T-helper 22 cell (primary cell): ENCODE measurements around the gene BMP7.

ENCODE experiments used
- DNase-seq: peaks from one replicate; pipeline ENCODE4 v3.0.0-alpha.2; 2020; ENCODE audit warnings: low read depth

The BMP7 gene

DNA sequence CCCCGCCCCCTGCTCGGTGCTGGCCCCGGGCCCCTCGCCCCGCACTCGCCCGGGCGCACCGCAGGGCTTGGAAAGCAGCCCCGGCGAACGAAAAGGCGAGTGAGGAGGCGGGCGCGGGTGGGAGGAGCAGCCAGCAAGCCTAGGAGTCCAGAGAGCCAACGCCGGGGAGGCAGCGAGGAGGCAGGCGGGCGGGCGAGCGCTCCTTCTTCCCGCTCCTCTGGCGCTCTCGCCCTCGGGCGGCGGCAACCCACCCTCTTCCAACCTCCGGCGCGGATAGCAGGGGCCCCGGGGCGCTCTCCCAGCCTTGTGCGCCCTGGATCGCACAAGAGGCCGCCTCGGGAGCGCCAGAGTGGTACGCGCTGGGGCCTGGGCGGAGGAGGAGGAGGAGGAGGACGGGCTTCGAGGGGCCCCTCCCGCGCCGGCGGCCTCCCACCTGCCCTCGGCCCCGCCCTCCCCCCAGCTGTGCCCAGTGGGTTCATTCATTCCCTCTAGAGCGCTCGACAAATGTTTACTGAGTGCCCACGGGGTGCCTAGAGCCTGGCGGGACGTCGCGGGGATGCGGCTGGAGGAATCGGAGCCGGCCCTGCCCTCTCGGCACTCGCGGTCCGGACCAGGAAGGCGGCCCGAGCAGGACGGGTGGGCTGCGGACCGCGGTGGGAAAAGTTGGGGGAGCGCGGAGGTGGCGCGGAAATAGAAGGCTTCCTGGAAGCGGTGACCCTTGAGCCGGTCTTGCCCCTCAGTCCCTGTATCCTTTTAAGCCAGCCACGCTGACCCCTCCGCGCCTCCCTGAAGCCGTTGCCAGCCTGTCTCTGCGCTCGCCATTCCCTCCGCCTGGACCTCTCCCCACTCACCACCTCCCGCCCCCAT is at the start of gene BMP7:
TSS of gene BMP7 (minus strand) at position 351 of the 867 bp plus-strand sequence. CDS start 519 bp downstream, outside the sequence.
- no peak for DNase-seq

DNA sequence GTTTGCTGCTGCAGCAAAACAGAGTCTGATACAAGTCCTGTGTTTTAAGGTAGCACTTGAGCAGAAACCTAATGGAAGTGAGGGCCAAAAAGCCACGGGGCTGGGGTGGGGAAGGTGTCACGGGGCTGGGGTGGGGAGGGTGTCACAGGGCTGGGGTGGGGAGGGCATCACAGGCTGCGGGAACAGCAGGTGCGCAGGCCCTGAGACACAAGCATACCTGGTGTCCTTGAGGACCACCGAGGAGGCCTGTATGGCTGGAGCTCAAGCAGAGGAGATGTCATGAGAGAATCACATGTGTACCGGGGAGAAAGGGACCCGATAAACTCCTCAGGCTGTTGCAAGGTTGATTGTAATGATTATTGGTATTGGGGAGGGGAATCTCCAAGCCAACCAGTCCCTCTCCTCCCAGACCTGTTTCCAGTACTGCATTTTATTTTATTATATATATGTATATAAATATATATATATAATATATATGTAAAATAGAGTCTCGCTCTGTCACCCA is 49.6 kb upstream of the BMP7 start:
- no peak for DNase-seq

DNA sequence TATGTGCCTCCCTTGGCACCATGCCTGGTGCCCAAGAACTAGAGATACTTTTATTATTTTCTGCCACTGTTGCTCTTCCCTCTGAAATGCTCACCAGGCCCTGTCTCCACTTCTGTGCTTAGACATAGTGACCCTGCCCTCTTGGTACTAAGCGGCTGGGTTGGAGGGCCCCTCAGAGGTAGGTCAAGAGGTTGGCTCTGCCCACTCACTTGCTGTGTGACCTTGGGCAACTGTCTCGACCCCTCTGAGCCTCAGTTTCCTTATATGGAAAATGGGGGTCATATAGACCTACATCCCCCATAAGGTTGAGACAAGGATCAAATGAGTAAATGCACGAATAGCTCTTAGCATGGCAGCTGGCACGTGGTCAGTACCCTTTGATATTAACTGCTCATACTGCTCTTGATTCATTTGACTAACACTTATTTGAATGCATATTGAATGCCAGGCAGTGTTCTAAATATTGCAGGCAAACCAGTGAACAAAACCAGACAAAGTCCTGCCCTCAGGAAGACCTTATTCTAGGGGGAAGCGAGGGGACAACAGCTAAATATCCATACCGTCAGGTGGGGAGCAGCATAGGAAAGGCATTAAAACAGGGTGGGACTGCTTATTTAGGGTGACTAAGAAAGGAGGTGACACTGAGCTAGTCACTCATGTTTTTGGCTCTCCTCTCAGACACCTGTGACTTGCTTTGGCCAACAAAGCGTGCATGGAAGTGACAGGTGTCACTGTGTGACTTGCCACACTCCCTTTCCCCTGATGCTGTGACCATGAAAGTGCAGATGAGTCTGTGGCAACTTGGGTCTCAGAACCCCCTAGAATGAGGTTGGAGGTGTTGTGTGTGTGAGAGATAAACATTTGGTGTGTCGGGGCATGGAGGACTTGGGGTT is 48.9 kb upstream of the BMP7 start:
- DNase-seq, result no peak

DNA sequence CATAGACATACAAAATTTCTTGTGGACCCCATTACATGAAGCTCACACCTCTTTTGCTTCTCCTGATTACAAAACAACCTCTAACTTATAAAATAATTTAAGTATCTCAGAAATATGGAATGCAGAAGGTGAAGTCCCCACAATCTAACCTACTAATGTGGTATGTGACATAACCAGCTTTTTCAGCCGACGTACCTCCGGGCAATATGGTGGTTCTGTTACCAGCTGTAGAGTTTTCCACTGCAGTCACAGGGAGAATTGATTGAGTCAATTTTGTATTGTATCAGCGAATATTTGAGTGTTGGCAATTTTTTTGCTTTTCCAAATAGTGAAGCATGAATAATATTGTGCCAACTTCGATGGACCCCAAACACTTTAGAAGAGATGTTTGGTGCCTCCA is 47.5 kb upstream of the BMP7 start:
- no peak for DNase-seq

DNA sequence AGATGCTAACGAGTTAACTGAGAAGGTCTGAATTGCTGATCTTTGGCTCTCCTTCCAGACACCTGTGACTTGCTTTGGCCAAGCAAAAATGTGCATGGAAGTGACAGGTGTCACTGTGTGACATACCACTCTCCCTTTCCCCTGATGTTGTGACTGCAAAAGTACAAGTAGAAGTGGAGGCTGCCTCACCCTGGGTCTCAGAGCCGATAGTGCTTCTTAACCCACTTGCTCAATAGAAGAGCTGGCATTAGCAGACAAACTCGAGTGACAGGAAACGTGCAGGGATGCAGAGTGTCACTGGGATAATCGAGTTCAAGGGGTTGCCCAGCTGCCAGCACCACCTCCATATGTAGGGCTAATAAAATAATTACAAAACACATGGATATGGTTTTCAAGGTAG is 46.8 kb upstream of the BMP7 start:
- no peak for DNase-seq

DNA sequence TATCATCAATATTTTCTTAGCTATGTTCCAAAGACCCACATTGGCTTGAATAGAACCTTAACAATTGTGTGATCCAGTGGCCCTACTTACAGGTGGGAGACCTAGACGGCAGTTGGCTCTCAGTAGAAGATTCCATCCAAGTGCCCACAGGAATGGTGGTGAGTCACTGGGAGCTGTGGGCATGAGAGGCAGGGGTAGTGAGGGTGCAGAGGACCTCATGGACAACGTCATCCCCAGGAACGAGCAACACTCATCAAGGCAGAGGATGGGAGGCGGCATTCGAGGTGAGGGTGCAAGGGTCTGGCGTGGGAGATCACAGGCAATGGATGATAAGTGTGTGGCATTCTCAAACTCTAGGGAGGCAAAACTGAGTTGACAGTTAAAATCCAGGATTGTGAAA is 45.7 kb upstream of the BMP7 start:
- no peak for DNase-seq

DNA sequence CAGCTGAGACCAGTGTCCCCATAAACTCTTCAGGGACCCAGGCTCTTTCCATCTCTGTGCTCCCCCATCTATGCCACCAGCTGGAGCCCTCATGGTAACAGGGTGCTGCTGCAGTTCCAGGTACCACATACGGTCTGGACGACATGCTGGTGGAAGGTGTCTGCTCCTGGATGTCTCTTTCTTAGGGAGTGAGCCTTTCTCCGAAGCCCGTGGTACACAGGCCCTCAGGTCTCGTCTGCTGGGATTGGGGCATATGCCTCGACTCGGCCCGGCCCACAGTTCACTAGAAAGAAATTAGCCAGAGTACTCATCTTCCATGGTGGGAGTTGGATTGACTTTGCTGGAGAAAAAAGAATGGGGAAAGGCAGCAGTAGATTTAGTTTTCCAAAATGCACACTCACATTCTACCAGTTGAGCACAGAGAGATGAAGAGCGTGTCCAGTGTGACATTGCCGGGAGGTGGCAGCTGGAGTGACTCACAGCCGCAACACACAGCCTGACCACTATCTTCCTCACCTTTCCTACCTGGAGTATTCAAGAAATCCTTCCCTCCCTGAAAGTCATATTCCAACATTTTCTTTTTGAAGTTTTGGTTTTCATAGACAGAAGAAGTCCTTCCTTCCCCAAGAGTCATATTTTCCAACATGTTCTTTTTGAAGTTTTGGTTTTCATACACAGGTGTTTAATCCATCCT is 44.5 kb upstream of the BMP7 start:
- DNase-seq, result no peak

DNA sequence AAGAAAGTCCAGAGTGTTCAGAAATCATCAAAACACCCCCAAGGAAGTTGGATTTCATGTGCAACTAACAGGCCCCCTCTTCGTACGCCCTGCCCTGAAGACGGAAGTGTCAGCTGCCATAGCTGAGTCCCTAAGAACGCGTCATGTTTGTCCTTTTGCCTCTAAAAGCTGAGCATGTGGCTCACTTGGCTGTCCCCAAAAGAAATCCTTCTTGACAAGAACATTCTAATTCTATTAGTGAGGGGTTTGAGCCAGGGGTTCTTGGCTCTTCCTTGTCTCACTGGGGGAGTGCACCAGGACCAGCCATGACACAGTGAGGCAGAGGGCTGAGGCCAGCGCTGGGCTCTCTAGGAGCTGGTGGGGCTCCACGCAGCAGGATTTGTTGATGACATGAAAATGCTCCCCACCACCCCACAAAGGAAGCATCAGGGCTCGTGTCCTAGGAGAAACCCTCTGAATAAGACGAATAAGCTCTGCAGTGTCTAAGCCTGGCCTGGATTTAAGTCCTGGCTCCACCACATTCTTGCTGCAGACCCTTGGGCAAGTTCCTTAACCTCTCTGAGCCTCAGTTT is 43.2 kb upstream of the BMP7 start:
- no peak for DNase-seq

DNA sequence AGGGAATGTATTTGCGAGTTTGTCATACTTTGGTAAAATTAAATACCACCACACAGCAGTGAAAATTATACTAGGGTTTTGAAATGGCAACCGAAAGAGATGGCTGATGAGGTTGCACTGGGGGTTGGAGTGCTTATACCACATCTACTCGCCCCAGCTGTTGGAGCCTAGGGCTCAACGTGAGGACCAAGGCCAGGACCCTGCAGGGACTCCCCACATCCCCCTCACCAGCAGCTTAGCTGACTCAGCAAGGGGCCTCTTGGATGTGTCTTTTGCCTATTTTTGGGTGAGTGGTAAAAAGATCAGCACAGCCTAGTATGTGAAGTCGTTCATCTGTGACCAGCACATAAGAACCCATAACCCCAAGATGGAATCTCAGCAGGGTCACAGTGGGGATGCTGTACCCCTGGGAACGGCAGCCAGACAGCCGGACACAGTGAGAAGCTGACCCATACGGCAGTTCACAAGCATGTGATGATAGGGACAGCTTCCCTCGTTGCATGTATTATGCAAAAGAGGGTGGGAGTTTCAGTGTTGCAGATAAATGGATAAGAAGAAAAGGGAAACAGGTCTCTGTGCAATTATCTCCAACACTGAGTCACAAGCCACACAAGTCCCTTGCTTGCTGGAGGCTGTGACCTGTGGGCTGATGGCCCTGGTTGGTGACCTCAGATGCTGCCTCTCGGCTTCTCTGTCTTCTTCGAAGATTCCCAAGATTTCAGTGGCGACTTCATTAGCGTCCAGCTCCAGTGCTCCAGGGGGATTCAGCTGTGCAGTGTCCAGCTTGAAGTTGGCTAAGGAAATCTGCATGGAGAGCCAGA is 42.2 kb upstream of the BMP7 start:
- DNase-seq, result no peak

DNA sequence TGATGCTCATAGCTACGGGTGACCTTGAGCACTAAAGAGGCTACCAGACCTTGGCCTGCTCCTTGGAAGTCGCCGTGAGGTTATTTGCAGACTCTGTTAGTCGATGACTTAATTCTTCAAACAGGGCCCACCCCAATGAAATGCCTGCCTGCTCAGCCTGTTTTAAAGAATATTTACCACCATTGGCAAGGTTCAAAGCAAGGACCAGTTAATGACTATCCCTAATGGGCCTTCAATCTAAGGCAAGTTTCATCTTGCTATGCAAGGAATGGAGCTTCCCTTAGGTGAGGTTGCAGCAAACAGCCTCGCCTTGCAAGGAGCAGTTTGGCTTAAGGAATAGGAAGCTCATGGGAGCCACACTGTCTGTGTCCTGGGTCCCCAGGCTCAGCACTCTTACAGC is 40.3 kb upstream of the BMP7 start:
- DNase-seq, result no peak

DNA sequence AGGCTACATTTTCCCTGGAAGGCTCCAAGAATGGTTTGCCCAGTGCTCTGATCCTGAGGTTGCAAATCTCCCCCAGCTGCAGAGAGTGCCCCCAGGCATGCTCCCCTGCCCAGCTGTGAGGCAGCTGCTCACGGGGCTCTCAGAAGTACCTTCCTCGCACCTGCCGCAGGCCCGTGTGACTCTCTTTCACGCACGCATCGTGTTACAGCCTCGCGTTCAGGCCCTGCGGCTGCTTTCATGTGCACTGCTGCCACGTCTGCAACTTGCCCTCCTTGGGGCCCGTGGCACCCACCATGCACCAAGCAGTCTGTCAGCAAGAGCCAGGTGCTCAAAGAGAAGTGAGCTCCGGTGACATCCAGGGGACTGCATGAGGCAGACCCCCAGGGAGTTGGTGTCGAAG is 34.6 kb upstream of the BMP7 start:
- no peak for DNase-seq

DNA sequence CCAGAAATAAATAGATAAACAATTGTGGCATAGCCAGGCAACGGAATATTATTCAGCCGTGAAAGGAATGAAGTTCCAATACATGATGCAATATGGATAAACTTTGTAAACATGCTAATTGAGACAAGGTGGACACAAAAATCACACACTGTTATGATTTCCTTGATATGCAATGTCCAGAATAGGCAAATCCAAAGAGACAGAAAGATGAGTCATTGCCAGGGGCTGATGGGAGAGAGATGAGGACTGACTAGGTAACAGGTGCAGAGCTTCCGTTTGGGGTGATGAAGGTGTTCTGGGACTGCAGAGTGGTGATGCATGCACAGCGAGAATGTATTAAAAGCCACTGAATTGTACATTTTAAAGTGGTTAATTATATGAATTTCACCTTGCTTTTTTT is 32.0 kb upstream of the BMP7 start:
- no peak for DNase-seq

DNA sequence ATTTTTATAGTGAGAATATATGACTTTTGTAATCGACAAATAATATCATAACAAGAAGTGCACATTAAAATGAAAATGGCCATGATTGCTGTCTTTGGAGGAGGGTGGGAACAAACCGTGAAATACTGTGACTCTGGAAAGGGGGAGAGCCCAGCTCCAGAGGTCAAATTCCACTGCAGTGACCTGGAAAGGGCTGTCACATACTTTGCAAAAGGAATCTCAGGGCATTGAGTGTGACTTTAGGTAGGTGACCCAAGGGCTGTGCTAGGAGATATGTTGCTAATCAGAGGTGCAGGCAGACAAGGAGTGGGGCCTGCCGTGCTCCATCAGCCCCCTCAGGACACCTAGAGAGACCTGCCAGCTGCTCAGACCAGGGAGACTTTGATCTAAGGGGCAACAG is 28.1 kb upstream of the BMP7 start:
- DNase-seq, result no peak

DNA sequence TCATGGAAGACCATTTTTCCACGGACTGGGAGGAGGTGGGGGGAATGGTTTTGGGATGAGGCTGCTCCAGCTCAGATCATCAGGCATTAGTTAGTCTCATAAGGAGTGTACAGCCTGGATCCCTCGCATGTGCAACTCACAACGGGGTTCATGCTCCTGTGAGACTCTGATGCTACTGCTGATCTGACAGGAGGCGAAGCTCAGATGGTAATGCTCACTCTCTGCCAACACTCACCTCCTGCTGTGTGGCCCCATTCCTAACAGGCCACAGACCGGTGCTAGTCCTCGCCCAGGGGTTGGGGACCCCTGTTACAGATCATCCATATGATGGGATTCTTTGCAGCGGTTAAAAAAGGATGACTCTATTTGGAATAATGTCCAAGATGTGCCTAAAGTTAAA is 27.6 kb upstream of the BMP7 start:
- DNase-seq, result no peak

DNA sequence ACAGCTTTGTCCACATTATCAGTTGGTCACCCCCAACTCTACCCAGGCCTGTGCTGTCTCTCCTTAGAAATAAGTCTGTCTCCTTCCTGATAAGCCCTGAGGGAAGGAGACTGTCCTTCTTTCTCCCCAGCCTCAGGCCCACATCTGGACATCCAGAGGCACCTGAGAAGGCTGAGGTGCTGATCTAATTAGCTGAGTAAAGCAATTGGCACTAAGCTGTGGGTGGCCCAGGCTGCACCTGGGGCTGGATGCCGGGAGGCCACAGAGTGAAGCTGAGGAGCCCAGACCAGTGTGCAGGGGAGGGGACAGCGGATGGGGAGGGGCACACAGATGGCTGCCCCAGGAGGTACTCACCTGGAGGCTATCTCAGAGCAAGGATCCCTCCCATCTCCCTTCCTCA is 26.2 kb upstream of the BMP7 start:
- no peak for DNase-seq

DNA sequence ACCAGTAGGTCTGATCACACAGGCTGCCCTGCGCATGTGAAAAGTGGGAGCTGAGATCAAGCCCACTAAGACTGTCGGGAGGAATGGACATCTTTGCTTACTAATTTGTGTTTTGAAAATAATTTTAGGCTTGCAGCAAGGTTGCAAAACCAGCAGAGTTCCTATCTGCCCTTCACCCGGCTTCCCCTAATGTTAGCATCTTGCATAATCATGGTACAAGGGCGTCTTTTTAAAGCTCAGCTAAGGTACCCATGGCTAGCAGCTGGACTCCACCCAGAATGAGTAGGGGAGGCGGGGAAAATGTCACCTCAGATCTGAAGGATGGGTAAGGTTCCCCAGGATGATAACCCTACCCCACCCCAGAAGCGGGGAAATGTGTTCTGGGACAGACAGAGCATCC is 25.3 kb upstream of the BMP7 start:
- no peak for DNase-seq

DNA sequence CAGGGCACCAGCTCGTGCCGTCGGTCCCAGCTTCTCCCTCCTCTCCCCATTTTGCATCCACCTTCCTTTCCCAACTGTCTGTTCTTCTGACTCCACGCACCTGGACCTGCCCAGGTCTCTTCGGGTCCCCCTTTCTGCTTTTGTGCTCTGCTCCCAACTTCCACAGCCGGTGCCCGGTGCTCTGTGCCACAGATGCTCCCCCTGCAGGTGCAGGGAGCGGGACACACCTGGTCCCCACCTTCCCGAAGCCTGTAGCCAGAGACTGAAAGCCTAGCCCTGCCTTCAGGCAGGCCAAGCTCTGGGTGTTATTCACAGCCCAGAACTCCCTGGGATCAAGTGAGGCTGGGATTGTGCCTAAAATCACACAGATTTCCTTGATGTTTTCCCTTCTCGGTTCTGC is 24.6 kb upstream of the BMP7 start:
- no peak for DNase-seq

DNA sequence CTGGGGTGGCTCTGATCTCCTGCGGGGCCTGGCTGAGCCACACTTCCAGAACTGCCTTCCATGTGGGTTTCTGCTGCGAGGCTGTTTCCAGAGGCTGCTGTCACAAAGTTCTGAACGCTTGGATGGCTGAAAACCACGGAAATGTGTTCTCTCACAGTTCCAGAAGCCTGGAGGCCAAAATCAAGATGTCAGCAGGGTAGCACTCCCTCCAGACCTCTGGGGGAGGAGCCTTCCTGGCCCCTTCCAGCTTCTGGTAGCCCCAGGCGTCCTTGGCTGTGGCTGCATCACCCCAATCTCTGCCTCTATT is 23.7 kb upstream of the BMP7 start:
- DNase-seq, result no peak

DNA sequence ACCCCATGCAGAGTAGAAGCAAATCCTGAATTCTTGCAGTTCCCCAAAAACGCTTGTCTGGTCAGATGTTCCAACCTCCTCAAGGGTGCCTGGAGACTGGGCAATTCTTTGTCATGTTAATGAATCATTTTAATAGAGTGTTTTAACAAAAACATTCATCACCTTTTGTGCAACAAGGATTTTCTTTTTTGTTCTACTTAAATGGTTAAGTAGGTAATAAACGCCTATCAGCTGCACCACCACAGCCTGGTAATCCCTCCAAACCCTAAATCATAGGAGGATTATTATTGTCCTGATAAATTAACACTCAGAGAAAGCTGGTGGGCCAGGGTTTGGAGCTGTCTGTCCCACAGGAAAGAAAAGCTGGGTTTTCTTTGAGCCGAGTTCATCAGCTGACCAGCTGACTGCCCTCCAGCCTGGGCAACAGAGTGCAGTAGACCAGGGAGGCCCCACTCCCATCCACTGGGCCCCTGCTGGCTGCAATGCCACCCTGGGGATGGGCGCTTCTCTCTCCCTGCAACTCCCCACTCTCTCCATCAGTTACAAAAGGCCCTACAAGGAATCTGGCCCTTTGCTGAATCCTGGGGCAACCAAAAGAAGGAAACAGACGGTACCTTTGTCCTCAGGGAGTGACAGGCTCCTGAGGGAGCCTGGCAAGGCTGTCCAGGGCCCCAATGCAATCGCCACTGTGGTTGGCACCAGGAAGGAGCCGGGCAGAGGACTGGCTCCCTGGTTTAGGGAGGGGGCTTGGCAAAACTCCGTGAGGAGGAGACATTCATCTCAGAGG is 23.1 kb upstream of the BMP7 start:
- DNase-seq, result no peak

DNA sequence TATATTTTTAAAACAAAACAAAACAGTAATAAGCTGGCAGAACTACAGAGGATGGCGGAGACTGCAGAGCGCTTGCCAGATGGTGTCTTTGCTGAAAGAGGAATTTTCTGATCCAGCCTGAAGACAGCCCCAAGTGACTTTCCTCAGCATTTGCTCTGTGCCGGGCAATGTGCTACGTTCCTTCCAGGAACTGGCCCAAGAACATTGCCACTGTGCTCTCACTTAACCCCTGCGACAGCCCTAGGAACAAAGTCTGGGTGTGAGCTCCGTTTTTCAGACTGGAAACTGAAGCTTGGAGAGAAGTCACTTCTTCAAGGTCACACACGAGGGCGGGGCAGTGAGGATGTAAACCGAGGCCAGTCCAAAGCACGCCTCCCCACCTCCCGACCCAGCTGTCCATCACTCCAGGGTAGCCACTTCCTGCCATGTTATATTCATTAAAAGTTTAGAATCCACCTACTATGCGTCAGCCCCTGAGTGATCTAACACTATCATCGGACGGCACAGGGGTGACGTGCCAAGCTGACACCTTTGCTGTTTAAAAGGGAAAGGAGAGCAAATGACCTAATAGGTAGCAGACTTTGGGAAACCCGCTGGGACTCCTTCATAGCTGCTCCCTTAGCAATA is 22.3 kb upstream of the BMP7 start:
- no peak for DNase-seq
